DOHH2 (cell line): Measurements from ENCODE around the gene CRAT.

ENCODE experiments used
- EZH2phosphoT487 ChIP-seq: fragments of 200-600 bp; sonication (generic); IDR thresholded peaks from 2 replicates; pipeline ENCODE4 v1.6.1; 2017; ENCODE audit warnings: borderline replicate concordance, mild to moderate bottlenecking, antibody characterized with exemption, low read length, moderate library complexity, mixed read lengths
- TF ChIP-seq, protein P1 (sequence below): fragments of 200-600 bp; sonication (generic); IDR thresholded peaks from one replicate; pipeline ENCODE4 v1.5.1; 2014; ENCODE audit warnings: antibody characterized with exemption, mild to moderate bottlenecking, low read depth, low read length; ENCODE audit not compliant: poor library complexity, severe bottlenecking

DNA sequence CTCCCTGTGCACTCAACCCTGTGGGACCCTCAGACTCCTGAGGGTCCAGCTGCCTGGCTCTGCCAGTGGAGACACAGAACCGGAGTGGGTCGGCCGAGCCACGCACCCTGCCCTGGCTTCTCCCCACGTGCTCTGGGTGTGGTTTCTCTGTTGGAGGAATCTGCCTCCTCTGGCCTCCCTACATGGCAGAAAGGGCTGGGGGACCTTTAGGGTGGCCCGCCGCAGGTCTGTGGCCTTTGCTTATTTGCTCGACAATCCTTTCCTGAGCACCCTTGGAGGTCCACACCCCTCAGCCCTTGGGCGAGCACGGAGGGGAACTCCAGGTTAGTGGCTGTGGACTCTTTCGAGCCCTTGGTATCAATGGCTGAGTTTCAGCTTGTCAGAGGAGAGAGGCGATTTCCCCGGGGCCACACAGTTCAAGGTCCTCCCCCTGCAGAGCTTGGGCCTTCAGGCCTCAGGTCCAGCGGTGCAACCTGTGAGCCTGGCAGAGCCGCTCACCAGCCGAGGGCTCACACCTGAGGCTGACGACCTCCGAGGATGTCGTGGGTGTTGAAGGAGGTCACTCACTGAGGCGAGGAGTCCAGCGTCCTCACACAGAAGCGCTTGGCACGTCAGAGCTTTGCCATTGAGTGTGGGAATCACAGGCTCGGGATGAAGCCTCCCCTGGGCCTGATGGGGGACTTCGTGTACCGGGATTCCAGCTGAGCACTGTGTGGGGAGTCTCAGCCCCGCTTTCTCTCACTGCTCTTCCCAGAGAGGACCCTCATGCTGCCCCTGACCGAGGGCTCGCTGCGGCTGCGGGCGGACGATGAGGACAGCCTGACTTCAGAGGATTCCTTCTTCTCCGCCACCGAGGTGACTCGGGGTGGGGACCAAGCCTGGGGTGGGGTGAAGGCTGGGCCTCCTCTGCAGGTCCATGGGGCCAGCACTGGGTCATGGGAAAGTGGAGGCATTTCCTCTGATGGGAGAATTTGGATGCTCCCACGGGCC lies 50.5 kb downstream of the CRAT start:
- TF ChIP-seq, protein P1, sequence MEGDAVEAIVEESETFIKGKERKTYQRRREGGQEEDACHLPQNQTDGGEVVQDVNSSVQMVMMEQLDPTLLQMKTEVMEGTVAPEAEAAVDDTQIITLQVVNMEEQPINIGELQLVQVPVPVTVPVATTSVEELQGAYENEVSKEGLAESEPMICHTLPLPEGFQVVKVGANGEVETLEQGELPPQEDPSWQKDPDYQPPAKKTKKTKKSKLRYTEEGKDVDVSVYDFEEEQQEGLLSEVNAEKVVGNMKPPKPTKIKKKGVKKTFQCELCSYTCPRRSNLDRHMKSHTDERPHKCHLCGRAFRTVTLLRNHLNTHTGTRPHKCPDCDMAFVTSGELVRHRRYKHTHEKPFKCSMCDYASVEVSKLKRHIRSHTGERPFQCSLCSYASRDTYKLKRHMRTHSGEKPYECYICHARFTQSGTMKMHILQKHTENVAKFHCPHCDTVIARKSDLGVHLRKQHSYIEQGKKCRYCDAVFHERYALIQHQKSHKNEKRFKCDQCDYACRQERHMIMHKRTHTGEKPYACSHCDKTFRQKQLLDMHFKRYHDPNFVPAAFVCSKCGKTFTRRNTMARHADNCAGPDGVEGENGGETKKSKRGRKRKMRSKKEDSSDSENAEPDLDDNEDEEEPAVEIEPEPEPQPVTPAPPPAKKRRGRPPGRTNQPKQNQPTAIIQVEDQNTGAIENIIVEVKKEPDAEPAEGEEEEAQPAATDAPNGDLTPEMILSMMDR, result no peak
- TF ChIP-seq EZH2phosphoT487, result no peak
